GM12878 (cell line): ENCODE data around the gene DNMT3A. TPM values are rescaled to one million over a fixed set of nuclear protein-coding genes. Genes with fewer than 3 reads are reported as not detected.
A peak's percentile ranks its signal among the peaks of the same experiment; 100 is the strongest.

Experiments used
- ASH2L ChIP-seq: fragments of 300-600, 200-600 bp; sonication (generic); IDR thresholded peaks from 2 replicates; pipeline ENCODE4 v1.6.1; 2017; ENCODE audit warnings: low read depth, mild to moderate bottlenecking, borderline replicate concordance
- BACH1 ChIP-seq: fragments of 450-650 bp; IDR thresholded peaks from 2 replicates; pipeline ENCODE4 v1.6.1; 2017; ENCODE audit warnings: mild to moderate bottlenecking, borderline replicate concordance
- CBFB ChIP-seq: IDR thresholded peaks from 2 replicates; pipeline ENCODE4 v1.6.1; 2016; ENCODE audit warnings: antibody characterized with exemption, low read depth
- CEBPB ChIP-seq, 2 experiments: fragments of 150-350 bp in 1 of 2; IDR thresholded peaks; 2 replicates each; pipeline ENCODE4 v1.6.1; 2012 to 2014; ENCODE audit warnings: low read depth in 2 of 2, low read length in 2 of 2, borderline replicate concordance in 1 of 2, inconsistent platforms in 1 of 2
- CEBPZ ChIP-seq: fragments of 150-350 bp; IDR thresholded peaks from 2 replicates; pipeline ENCODE4 v1.6.1; 2016; ENCODE audit warnings: low read depth, low read length
- CREB1 ChIP-seq: IDR thresholded peaks from 2 replicates; pipeline ENCODE4 v1.6.1; 2012; ENCODE audit warnings: low read depth, mild to moderate bottlenecking, inconsistent platforms
- GATAD2B ChIP-seq: fragments of 450-650 bp; conservative IDR thresholded peaks from 2 replicates; pipeline ENCODE4 v1.6.1; 2017; ENCODE audit warnings: low read depth, mild to moderate bottlenecking, moderate library complexity
- HDAC6 ChIP-seq: fragments of 200-600 bp; sonication (generic); IDR thresholded peaks from one replicate; pipeline ENCODE4 v1.8.0; 2017; ENCODE audit warnings: antibody characterized with exemption; ENCODE audit not compliant: unreplicated experiment
- IKZF2 ChIP-seq, 2 experiments: fragments of 450-650 bp; IDR thresholded peaks; 2 replicates each; pipeline ENCODE4 v1.6.1; 2017; ENCODE audit warnings: mild to moderate bottlenecking in 2 of 2, moderate library complexity in 2 of 2
- JUND ChIP-seq: IDR thresholded peaks from 2 replicates; pipeline ENCODE4 v1.6.1; 2012; ENCODE audit warnings: low read depth, mild to moderate bottlenecking, low read length, improper control_type of control experiment, moderate library complexity
- KDM1A ChIP-seq: fragments of 200-600 bp; sonication (generic); IDR thresholded peaks from 2 replicates; pipeline ENCODE4 v1.6.1; 2016; ENCODE audit warnings: borderline replicate concordance
- NFIC ChIP-seq: IDR thresholded peaks from 2 replicates; pipeline ENCODE4 v1.6.1; 2012; ENCODE audit warnings: low read depth, mild to moderate bottlenecking, inconsistent platforms, low read length, moderate library complexity
- PAX8 ChIP-seq: fragments of 450-650 bp; IDR thresholded peaks from 2 replicates; pipeline ENCODE4 v1.6.1; 2017; ENCODE audit warnings: mild to moderate bottlenecking, moderate library complexity
- PBX3 ChIP-seq: IDR thresholded peaks from 2 replicates; pipeline ENCODE4 v1.6.1; 2011; ENCODE audit warnings: mild to moderate bottlenecking, low read depth, low read length, moderate library complexity; ENCODE audit not compliant: insufficient replicate concordance
- POLR2AphosphoS2 ChIP-seq: IDR thresholded peaks from 2 replicates; pipeline ENCODE4 v1.6.1; 2011; ENCODE audit warnings: low read depth, mild to moderate bottlenecking, low read length, improper control_type of control experiment, moderate library complexity
- POLR2AphosphoS5 ChIP-seq: IDR thresholded peaks from 2 replicates; pipeline ENCODE4 v1.6.1; 2011; ENCODE audit warnings: mild to moderate bottlenecking, low read length, inconsistent platforms
- SIN3A ChIP-seq: IDR thresholded peaks from 2 replicates; pipeline ENCODE4 v1.6.1; 2012; ENCODE audit warnings: low read depth, low read length, improper control_type of control experiment
- WRNIP1 ChIP-seq: IDR thresholded peaks from 2 replicates; pipeline ENCODE4 v1.6.1; 2011; ENCODE audit warnings: low read depth, low read length, improper control_type of control experiment, borderline replicate concordance
- ZBED1 ChIP-seq: IDR thresholded peaks from 2 replicates; pipeline ENCODE4 v1.6.1; 2016; ENCODE audit warnings: borderline replicate concordance
- ZNF24 ChIP-seq: fragments of 450-650 bp; IDR thresholded peaks from 2 replicates; pipeline ENCODE4 v1.6.1; 2017; ENCODE audit warnings: antibody characterized with exemption, mild to moderate bottlenecking
- polyA plus RNA-seq, 11 experiments: library from polyadenylated mRNA; depleted of rRNA in 4 of 11; unstranded in 6 of 11; stranded (reverse) in 5 of 11; fragments of >200 nt; fragmentation: Nextera tagmentation in 4 of 11; fragmentation: Illumina TruSeq in 1 of 11; extraction: Ambion mirVana in 4 of 11; extraction: Trizol in 1 of 11; gene quantifications; 1 replicate in 1 of 11; 2 replicates in 10 of 11; pipeline versions ENCODE4 v1.2.1 to v1.2.3, GENCODE V29; 2011 to 2016; ENCODE audit warnings: inconsistent platforms in 2 of 11, missing spikeins in 2 of 11, low read depth in 1 of 11
- total RNA-seq, 4 experiments: library from RNA; depleted of rRNA in 3 of 4; stranded (reverse); fragments of >200 nt in 3 of 4; fragmentation: Illumina TruSeq in 1 of 4; extraction: Trizol in 1 of 4; gene quantifications; 2 replicates each; pipeline versions ENCODE4 v1.2.1 to v1.2.3, GENCODE V29; 2013 to 2021
- TF ChIP-seq, protein P1 (sequence below): IDR thresholded peaks from 2 replicates; pipeline ENCODE4 v1.6.1; 2011; ENCODE audit warnings: borderline replicate concordance, low read depth, mild to moderate bottlenecking, moderate library complexity, low read length; ENCODE audit not compliant: insufficient read depth, poor library complexity, severe bottlenecking
- TF ChIP-seq, protein P2 (sequence below): fragments of 450-650 bp; IDR thresholded peaks from 2 replicates; pipeline ENCODE4 v1.6.1; 2018; ENCODE audit warnings: borderline replicate concordance, mild to moderate bottlenecking; ENCODE audit not compliant: partially characterized antibody

DNMT3A gene
- total and polyA plus RNA-seq, 10 of the 15 experiments (the other 5 are each of a cell fraction or from before 2014, with no cell fraction given): 7.4 to 51.6 (median 17.4) TPM

GRCh38 chr2:25362434-25363145 lies 20.9 kb upstream of the DNMT3A start (continued):
- TF ChIP-seq PBX3 (no peak), PAX8 (0 out of 2 replicates have a peak, but pooled peaks have one; percentile 82), GATAD2B (0 out of 2 replicates have a peak, but pooled peaks have one; percentile 67), POLR2AphosphoS2 (no peak), CBFB (peak; percentile 53; the same call in 1 of the 2 replicates), KDM1A (no peak), CEBPB (IDR thresholded peaks at IDR 0.05; ENCODE audit: borderline replicate concordance in 1 of 2, low read depth in 2 of 2, low read length in 2 of 2) (no peak), SIN3A (no peak), ZBED1 (0 out of 2 replicates have a peak, but pooled peaks have one; percentile 53), CEBPZ (no peak), WRNIP1 (no peak), CREB1 (peak; percentile 99), IKZF2 (IDR thresholded peaks at IDR 0.05) (peak; percentile 98), JUND (0 out of 2 replicates have a peak, but pooled peaks have one; percentile 37), ASH2L (no peak; the same call in 1 of the 2 replicates), POLR2AphosphoS5 (peak; percentile 73; the same call in 1 of the 2 replicates), BACH1 (peak; percentile 94), ZNF24 (no peak; the same call in 1 of the 2 replicates), NFIC (peak; percentile 80), HDAC6 (no peak)
- TF ChIP-seq, protein P1, sequence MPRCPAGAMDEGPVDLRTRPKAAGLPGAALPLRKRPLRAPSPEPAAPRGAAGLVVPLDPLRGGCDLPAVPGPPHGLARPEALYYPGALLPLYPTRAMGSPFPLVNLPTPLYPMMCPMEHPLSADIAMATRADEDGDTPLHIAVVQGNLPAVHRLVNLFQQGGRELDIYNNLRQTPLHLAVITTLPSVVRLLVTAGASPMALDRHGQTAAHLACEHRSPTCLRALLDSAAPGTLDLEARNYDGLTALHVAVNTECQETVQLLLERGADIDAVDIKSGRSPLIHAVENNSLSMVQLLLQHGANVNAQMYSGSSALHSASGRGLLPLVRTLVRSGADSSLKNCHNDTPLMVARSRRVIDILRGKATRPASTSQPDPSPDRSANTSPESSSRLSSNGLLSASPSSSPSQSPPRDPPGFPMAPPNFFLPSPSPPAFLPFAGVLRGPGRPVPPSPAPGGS: peak; percentile 78
- TF ChIP-seq, protein P2, sequence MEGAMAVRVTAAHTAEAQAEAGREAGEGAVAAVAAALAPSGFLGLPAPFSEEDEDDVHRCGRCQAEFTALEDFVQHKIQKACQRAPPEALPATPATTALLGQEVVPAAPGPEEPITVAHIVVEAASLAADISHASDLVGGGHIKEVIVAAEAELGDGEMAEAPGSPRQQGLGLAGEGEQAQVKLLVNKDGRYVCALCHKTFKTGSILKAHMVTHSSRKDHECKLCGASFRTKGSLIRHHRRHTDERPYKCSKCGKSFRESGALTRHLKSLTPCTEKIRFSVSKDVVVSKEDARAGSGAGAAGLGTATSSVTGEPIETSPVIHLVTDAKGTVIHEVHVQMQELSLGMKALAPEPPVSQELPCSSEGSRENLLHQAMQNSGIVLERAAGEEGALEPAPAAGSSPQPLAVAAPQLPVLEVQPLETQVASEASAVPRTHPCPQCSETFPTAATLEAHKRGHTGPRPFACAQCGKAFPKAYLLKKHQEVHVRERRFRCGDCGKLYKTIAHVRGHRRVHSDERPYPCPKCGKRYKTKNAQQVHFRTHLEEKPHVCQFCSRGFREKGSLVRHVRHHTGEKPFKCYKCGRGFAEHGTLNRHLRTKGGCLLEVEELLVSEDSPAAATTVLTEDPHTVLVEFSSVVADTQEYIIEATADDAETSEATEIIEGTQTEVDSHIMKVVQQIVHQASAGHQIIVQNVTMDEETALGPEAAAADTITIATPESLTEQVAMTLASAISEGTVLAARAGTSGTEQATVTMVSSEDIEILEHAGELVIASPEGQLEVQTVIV: no peak
